Ovary (tissue), 3 donors: ENCODE results near the gene FBXW7.

Experiments
- CTCF ChIP-seq, 3 donors: fragments of 450-650 bp in 2 of 3; fragments of 200-600 bp in 1 of 3; IDR thresholded peaks; one replicate each; pipeline versions ENCODE4 v1.5.1 to v1.8.0; 2016 to 2022; ENCODE audit warnings: antibody characterized with exemption in 3 of 3, mild to moderate bottlenecking in 1 of 3
- EP300 ChIP-seq: sonication (generic); formaldehyde crosslinking; IDR thresholded peaks from one replicate; pipeline ENCODE4 v1.6.1; 2017; ENCODE audit warnings: antibody characterized with exemption
- POLR2A ChIP-seq: fragments of 450-650 bp; IDR thresholded peaks from one replicate; pipeline ENCODE4 v1.6.1; 2017; ENCODE audit warnings: antibody characterized with exemption, mild to moderate bottlenecking, moderate library complexity
- donor health status: DM: no; HTN: no; CAD: no.

- TF ChIP-seq POLR2A (no peak), CTCF (IDR thresholded peaks at IDR 0.05) (no peak), EP300 (no peak)
These were observed 23.4 kb downstream of the FBXW7 start for GRCh38 chr4:152512483-152512882.
